GM21447 (cell line): ENCODE results near the gene COL18A1.

Experiments
- ATAC-seq: cut with Tn5 transposase; IDR thresholded peaks from one replicate; pipeline ENCODE4 v1.9.1; 2021; ENCODE audit not compliant: unreplicated experiment

The COL18A1 gene

DNA sequence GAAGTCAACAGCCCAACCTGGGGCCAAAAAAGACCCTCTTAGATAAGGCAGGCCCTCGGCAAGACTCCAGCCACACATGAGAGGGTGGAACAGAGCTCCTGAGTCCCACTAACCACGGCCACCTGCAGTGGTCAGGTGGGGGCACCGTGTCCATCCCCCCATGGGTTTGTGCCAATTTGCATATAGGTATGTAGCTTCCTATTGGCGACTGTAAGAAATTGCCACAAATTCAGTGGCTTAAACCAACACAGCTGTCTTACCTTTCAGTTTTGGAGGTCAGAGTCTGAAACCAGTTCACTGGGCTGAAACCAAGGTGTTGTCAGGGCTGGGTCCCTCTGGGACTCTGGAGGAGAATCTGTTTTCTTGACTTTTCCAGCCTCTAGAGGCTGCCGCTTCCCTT is 59.3 kb downstream of the COL18A1 start:
- ATAC-seq, result no peak

DNA sequence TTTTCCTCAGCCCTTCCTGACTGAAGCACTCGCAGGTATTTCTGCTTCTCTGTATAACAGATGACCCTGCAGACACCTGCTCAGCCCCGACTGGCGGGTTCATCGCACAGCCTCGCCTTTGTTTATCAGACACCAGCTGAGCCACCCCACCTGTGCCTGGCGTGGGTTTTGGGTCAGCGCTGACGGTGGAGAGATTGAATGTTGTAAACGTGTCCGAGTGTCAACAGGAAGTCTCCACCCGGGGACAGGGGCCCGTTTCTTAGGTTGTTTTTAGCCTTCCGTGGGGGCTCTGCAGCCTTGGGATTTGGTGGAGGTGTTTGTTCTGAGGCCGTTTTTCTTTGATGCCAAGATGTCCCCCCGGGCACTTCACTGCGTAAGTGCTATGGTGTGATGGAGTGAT is 60.1 kb downstream of the COL18A1 start:
- no peak for ATAC-seq

DNA sequence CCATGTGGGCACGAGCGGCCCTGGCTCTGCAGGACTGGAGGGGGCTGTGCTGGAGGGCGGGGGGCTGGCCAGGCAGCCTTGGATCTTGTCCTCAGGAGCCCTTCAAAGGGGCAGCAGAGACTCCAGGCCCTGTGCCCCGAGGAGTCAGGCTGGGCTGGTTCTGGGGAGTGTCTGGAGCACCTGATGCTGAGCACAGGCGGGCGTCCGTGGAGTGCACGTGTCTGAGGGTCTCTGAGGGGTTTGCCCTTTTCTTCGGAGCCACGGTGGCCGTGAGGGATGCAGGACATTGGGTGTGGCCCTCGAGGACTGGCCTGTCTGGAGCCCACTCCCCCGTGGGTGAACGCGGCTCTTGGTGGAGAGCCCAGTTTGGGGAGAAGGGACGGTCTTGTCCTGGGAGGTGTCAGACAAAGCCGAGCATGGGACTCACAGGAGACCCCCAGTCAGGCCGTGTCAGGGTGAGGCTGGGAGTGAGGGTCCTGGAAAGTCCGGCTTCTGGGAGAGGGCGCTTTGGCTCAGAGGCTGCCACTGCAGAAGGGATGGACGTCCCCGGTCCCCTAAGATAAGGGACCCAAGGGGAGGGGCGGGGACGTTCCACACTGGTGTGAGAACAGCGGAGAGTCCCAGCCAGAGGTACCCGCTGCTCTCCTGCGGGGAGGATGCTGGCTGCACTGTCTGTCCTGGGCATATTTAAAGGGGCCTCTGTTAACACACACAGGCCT is 60.8 kb downstream of the COL18A1 start:
- no peak for ATAC-seq

DNA sequence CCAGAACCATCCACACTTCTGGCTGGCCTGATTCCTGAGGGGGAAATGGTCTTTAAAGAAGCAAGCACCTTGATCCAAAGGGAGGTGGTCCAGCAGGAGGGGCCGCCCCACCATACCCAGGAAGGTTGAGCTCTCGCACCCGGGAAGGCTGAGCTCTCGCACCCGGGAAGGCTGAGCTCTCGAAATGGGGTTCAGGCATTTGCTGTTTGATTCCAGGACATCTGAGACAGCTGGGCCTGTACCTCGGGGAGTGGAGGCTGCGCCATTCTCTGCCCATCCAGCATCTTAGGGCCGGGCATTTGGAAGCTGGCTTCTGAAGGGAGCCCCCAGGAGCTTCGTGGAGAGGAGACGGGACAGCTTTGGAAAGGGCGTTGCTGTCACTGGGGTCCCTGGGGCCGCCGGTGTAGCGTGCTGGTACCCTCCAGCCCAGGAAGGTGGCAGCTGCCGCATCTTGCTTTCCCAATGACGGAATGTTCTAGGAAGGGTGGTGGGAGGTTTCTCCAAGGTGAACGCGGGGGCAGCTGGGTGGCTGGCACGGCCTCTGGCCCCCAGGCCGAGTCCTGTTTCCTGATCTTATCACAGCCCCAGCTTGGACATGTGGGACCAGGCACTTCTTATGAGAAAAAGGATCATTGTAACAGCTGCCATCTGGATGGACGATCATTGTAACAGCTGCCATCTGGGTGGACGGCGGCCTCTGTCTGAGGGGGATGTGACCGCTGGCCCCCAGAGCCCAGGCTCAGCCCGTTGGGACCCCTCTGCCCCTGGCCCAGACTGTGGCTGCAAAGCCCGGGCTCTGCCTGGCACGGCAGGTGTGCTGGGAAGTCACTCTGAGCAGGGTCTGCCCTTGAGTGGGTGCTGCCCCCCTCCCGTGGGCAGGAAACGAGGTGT is 61.6 kb downstream of the COL18A1 start:
- no peak for ATAC-seq

DNA sequence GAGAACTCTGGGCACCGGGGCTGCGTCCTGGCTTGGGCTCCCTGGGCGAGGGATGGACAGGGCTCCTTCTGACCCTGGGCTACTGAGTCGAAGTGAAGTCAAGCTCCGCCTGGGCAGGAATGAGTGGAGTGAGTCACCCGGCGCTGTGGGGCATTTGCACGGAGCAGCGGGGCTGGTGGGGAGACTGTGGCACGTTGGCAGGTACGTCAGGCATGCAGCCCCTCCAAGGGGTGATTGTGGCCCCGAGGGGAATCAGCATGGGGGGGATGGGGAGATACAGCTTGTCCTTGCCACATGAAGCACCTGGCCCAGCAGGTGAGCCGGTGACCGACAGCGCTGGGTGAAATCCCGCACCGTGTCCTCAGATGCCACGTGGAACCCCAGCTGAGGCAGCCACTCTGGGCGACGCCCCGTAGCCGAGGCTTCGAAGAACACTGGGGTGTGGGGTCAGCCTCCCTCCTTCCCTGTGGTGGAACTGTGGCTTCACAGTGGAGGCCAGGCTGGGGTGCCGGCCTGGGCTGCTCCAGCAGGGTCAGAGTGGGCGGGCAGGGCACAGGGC is 62.3 kb downstream of the COL18A1 start:
- no peak for ATAC-seq

DNA sequence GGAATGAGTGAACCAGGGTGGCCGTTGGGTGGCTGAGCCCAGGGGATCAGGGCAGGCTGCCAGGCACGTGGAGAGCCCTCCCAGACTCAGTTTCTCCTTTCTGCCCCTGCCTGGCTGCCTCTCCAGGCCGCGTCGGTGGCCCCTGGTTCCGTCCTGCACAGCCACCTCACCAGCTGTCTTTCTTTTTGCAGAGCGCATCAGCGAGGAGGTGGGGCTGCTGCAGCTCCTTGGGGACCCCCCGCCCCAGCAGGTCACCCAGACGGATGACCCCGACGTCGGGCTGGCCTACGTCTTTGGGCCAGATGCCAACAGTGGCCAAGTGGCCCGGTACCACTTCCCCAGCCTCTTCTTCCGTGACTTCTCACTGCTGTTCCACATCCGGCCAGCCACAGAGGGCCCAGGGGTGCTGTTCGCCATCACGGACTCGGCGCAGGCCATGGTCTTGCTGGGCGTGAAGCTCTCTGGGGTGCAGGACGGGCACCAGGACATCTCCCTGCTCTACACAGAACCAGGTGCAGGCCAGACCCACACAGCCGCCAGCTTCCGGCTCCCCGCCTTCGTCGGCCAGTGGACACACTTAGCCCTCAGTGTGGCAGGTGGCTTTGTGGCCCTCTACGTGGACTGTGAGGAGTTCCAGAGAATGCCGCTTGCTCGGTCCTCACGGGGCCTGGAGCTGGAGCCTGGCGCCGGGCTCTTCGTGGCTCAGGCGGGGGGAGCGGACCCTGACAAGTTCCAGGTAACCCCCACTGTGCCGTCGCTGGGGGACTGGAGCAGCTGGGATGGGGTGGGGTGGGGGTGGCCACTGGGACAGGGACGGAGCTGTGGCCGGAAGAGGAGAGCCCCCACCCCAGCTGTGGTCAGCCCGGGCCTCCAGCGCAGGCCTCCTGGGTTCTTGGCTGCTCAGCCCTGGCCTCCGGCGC is 63.3 kb downstream of the COL18A1 start:
- ATAC-seq, result no peak

DNA sequence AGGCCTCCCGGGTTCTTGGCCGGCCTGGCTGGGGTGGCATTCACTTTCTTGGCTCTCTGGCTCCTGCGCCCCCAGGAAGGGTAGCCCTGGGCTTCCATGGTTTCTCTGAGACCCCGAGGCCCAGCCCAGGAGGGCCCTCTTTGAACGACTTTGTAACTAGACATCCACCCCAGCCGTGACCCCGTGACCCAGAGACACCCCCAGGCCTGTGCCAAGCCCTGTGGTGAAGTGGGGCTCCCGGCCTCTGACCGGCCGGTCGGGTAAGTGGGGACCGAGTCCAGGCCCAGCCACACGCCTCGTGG is 64.0 kb downstream of the COL18A1 start:
- no peak for ATAC-seq

DNA sequence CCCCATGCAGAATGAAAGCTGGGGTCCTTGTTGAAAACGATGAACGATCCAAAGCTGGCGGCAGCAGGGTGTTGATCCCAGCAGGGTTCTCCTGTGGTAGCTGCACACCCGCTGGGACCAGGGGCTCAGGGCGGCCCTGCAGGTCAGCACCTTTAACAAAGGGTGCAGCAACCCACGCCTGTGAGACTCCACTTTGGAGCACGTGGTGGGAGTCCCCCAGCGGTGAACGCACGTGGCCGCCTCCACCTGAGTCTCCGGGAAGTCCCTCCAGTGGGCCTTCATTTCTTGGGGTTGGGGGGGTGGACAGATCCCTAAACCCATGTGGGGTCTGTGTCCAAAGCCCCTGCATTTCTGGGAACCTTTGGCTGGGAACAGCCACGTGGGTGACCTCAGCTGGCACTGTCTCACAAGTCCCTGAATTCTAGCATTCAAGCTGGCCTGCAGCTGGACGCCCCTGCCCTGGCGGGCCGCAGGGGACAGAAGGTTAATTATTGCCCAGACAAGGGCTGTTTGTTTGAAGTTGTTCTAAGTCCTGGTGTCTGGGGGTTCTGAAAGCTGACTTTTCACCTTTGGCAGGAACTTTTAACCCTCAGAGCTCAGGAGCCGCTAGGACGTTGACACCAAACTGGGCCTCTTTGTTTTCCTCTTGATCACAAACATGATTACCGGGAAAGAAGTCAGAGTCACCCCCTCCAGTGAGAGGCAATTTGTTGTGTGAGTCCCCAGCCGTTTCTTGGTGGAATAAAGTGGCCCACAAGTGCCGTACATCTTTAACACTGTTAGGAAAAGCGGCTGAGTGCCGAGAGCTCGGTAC is 64.5 kb downstream of the COL18A1 start:
- no peak for ATAC-seq

DNA sequence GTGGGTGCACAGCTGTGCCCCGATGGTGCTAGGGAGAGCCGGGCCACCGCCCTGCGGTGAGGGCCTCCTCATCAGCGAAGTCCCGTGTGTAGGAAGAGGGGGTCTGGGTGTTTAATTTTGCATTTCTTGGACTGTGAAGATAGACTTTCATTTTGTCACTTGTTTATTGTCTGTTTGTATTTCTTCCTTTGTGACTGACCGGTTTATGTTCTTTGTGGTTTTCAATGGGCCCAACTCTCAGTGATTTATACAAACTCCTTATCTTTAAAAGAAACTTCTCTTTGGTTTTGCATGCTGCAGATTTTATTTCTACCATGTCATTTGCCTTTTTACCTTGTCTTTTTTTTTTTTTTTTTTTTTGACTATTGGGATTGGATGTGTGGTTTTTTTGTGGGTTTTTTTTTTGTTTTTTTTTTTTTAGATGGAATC is 65.1 kb downstream of the COL18A1 start:
- ATAC-seq, result no peak

DNA sequence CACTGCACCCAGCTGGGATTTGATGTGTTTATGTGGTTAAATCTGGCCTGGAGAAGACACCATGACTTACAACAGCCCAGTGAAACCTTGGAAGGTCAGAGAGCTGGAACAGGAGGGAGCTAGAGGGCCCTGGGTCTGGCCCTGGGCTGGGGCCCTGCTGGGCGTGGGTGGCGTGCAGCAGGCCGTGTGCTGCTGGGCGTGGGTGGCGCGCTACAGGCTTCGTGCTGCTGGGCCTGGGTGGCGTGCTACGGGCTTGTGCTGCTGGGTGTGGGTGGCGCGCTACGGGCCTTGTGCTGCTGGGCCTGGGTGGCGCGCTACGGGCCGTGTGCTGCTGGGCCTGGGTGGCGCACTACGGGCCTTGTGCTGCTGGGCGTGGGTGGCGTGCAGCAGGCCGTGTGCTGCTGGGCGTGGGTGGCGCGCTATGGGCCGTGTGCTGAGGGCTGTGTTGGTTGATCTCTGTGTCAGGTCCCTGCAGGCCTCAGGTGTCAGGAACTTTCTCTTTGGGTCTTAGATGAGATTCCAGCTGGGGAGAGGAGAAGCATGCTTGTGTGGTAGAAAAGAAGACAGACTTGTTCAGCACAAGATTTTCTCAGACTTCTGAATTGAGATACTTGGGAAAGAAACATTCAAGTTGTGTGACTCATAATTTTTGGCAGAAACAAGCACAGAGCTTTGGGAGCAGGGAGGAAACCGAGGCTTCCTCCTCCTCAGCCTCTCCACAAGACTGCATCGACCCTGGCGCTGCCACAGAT is 66.0 kb downstream of the COL18A1 start:
- ATAC-seq, result no peak

DNA sequence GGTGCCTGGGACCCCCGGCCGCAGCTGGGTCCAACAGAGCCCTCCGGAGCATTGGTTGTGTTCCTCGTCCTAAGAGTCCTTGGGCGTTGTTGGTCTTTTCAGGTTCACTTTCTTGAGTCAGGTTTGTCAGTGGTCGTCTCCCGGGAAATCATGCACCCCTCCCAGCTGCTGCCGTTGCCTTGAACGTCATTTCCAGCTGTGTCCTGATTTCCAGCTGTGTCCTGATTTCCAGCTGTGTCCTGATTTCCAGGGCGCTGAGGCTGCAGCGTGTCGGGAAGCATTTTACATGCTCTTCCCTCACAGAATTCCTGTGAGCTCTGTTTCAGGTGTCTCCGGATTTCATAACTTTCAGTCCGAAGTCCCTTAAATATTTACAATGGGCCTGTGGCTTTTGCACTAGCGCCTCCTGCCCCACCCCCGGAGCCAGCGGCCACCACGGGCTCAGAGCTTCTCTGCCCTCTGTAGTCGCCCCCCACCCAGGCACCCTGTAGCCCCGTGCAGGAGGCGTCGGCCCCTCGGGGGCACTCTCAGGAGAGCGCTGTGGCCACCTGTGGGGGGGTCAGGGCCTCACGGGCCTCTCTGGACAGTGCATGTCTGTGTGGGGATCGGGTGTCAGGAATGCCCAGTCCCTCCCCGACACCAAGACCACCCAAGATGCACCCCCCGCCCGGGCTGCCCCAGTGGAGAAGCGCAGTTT is 66.7 kb downstream of the COL18A1 start:
- ATAC-seq, result no peak

DNA sequence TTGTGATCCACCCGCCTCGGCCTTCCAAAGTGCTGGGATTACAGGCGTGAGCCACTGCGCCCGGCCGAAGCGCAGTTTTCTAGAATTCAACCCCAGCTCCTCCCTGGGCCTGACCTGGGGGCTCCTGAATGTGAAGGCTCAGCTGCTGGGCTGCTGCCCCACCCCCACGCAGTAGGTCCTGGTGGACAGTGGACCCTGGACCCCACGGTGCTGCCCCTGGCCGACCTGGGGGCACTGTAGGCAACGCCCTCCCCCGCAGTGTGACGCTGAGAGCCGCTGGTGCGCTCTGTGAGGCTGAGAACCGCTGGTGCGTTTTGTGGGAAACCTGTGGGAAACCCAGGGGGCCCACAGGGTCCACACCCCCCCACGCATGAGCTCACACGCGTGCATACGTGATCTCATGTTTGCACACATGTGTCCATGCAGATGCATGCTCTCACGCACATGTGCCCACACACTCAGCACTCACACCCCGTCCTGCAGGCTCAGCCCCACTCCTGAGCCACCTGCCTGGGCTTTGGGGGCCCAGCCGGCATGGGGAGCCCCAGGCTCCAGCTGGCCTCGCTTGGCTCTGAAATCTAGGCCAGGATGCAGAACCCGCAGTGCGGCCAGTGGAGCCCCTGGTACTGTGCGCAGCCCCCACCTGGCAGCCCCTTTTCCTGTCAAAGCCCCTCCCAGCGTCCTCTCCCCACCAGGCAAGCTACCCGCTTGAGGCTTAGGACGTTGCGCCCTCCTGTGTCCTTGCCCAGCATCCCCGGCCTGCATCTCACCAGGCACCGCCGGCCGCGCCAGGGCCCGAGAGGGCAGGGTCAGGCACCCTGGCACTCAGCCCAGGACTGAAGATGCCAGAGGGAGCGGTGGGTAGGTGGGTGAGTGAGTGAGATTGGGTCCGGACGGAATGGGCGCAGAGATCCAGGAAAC is 67.7 kb downstream of the COL18A1 start:
- no peak for ATAC-seq

DNA sequence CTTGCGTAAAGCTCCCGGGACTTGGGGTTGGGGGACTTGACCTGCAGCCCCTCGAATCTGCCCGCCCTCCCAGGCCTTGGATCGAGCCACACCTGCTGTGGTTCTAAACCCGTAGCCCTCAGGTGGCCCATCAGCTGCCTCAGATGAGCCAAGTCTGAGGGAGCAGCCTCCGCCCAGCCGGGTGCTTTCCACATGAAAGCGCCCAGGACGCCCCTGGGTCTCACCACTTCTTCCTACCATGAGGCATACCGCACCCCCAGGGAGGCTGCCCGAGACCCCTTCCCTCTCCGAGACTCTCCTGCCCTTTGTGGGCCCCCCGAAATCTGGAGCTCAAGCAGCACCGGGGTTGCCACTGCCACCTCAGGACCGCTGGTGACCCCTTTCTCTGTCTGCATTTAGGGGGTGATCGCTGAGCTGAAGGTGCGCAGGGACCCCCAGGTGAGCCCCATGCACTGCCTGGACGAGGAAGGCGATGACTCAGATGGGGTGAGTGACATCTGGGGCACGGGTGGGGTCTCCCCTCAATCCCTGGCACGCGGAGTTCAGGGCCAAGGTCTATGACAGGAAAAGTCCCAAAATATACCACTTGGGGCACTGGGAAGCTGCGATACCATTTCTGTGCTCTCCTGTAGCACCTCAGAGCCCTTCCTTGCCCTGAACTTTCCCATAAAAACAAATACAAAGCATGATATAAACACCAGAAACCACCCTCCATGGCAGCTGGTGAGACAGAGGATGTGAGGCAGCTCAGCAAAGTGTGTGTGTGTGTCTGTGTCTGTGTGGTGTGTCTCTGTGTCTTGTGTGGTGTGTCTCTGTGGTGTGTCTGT is 68.7 kb downstream of the COL18A1 start:
- ATAC-seq, result no peak

DNA sequence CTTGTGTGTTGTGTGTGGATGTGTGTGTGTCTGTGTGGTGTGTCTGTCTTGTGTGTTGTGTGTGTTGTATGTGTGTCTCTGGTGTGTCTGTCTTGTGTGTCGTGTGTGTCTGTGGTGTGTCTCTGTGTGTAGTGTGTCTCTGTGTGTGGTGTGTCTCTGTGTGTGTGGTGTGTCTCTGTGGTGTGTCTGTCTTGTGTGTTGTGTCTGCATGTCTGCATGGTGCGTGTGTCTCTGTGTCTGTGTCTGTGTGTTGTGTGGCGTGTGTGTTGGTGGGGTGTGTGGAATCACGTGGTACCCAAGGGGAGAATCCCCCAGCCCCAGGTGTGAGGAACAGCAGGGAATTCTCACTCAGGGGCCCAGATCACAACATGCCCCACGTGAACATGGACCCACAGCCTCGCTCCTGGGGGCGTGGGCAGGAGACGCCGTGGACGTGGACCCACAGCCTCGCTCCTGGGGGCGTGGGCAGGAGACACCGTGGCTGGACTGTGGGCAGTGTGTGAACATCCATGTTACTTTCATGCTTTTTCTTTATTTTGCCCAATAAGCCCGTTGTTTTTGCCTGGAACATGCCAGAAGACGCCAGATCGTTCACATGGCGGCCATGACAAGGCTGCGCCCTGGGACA is 69.5 kb downstream of the COL18A1 start:
- no peak for ATAC-seq

DNA sequence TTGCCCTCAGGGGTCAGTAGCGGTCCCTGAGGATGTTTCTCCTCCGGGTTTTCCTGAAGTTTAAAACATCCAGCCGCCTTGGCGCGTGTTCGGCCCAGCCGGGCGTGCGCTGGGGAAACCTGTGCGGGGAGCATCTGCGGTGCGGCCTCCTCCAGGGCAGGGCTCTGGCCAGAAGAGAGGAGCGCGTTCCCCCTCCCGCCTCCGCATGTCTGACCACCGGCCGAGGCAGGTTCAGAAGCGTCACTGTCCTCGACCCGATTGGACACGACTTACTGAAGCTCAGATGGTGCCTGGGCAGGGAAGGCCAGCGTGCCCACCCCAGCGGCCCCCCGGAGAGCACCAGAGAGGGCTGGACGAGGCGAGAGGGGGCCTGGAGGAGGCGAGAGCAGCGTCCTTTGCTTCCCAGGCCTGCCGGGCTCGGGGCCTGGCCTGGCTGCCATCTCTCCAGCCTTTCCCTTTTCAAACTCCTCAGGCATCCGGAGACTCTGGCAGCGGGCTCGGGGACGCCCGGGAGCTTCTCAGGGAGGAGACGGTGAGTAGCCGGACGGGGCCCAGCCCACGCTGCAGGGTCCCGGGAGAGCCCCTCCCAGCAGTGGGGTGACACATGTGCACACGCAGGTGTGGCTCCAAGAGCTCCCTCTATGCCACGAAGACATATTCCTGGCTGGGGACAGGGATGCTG is 70.2 kb downstream of the COL18A1 start:
- ATAC-seq, result no peak
